Type B pancreatic cell (in vitro differentiated cells): ENCODE measurements around the gene CDC42BPB. TPM values are rescaled to one million over a fixed set of nuclear protein-coding genes. Genes with fewer than 3 reads are reported as not detected.

Experiments
- DNase-seq: peaks from one replicate; pipeline ENCODE4 v3.0.0; 2021; ENCODE audit warnings: mixed read lengths; ENCODE audit not compliant: unreplicated experiment; ENCODE audit errors: extremely low spot score
- H3K27ac Mint-ChIP-seq: 2 replicates; pipeline ENCODE4 v1.8.0; 2021; ENCODE audit warnings: mild to moderate bottlenecking, mixed read lengths
- H3K27me3 Mint-ChIP-seq: 2 replicates; pipeline ENCODE4 v1.8.0; 2021; ENCODE audit warnings: mixed read lengths
- H3K36me3 Mint-ChIP-seq: 2 replicates; pipeline ENCODE4 v1.8.0; 2021; ENCODE audit warnings: mixed read lengths
- H3K4me1 Mint-ChIP-seq: one replicate; pipeline ENCODE4 v1.8.0; 2021; ENCODE audit warnings: mixed read lengths; ENCODE audit not compliant: unreplicated experiment
- H3K4me3 Mint-ChIP-seq: 2 replicates; pipeline ENCODE4 v1.8.0; 2021; ENCODE audit warnings: mild to moderate bottlenecking, mixed read lengths
- H3K9me3 Mint-ChIP-seq: 2 replicates; pipeline ENCODE4 v1.8.0; 2021; ENCODE audit warnings: mixed read lengths
- CTCF ChIP-seq: fragments of 200-600 bp; sonication (generic); conservative IDR thresholded peaks from 2 replicates; pipeline ENCODE4 v1.5.0; 2021; ENCODE audit warnings: antibody characterized with exemption, mild to moderate bottlenecking
- total RNA-seq: library from RNA; stranded (reverse); gene quantifications from 2 replicates; pipeline ENCODE4 v1.2.1, GENCODE V29; 2021; ENCODE audit warnings: low replicate concordance

CDC42BPB gene
- total RNA-seq, 1 donor from 2014 or later, result 88.6 TPM

GRCh38 chr14:102911991-102912761 lies 145.2 kb downstream of the CDC42BPB start:
- DNase-seq, result no peak
- TF ChIP-seq CTCF, result no peak
- H3K36me3 Mint-ChIP-seq, result no peaks in the 10 kb centered on the region
- no peak overlapping the region for H3K27ac Mint-ChIP-seq
- H3K9me3 Mint-ChIP-seq, result no peaks in the 10 kb centered on the region
- no peaks in the 10 kb centered on the region for H3K27me3 Mint-ChIP-seq
- no peak overlapping the region for H3K4me3 Mint-ChIP-seq
- no peaks in the 10 kb centered on the region for H3K4me1 Mint-ChIP-seq

GRCh38 chr14:102911541-102911951 lies 145.8 kb downstream of the CDC42BPB start:
- H3K4me3 Mint-ChIP-seq, result no peak overlapping the region
- no peaks in the 10 kb centered on the region for H3K27me3 Mint-ChIP-seq
- no peak overlapping the region for H3K27ac Mint-ChIP-seq
- H3K9me3 Mint-ChIP-seq, result no peaks in the 10 kb centered on the region
- peaks cover 2% of the 10 kb centered on the region for H3K36me3 Mint-ChIP-seq
- TF ChIP-seq CTCF, result no peak
- no peak for DNase-seq
- H3K4me1 Mint-ChIP-seq, result no peaks in the 10 kb centered on the region

- H3K4me1 Mint-ChIP-seq, result no peaks in the 10 kb centered on the region
- no peak overlapping the region for H3K27ac Mint-ChIP-seq
- no peaks in the 10 kb centered on the region for H3K27me3 Mint-ChIP-seq
These were observed 146.9 kb downstream of the CDC42BPB start for GRCh38 chr14:102910442-102910841.

GRCh38 chr14:102909911-102910310 lies 147.4 kb downstream of the CDC42BPB start:
- Mint-ChIP-seq H3K36me3 (peaks cover 14% of the 10 kb centered on the region), H3K27me3 (no peaks in the 10 kb centered on the region), H3K9me3 (no peaks in the 10 kb centered on the region), H3K4me1 (no peaks in the 10 kb centered on the region), H3K27ac (no peak overlapping the region), H3K4me3 (no peak overlapping the region)
- TF ChIP-seq CTCF, result no peak
- no peak for DNase-seq

More at GRCh38 chr14:102910442-102910841, 146.9 kb downstream of the CDC42BPB start:
- TF ChIP-seq CTCF, result no peak
- no peak for DNase-seq
- Mint-ChIP-seq H3K36me3 (peaks cover 9% of the 10 kb centered on the region), H3K4me3 (no peak overlapping the region), H3K9me3 (no peaks in the 10 kb centered on the region)

- Mint-ChIP-seq H3K27ac (no peak overlapping the region), H3K9me3 (no peaks in the 10 kb centered on the region), H3K4me3 (no peak overlapping the region), H3K36me3 (peaks cover 14% of the 10 kb centered on the region), H3K4me1 (no peaks in the 10 kb centered on the region), H3K27me3 (no peaks in the 10 kb centered on the region)
- no peak for DNase-seq
- TF ChIP-seq CTCF, result no peak
These were observed 147.9 kb downstream of the CDC42BPB start for GRCh38 chr14:102909462-102909861.
